ENCODE data around the gene CHRNB1.
"Not testable (repeated sequence)": the region's sequence is repeated elsewhere in the genome, so short reads cannot be mapped to it uniquely, and the experiment has no call there.

CHRNB1 gene

DNA sequence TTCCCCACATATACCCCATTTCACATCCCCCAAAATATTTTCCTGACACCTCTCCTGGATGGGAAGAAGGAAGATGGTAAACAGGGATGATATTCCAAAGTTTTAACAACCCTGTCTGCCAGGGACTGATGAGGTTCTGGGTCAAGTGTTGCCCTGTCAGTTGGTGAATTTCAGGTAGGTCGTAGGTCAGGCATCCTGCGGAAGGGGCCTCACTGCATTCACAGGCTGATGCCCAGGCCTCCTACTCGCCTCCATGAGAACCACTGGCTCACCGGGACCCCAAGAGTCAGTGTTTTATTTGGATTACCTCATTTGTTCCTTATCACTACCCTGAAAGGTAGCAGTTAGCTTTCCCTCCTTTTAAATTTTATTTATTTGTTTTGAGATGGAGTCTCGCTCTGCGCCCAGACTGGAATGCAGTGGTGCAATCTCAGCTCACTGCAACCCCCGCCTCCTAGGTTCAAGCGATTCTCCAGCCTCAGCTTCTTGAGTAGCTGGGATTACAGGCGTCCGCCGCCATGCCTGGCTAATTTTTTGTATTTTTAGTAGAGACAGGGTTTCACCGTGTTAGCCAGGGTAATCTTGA, 24.0 kb downstream of the CHRNB1 start:
- DNase-seq: no peak

DNA sequence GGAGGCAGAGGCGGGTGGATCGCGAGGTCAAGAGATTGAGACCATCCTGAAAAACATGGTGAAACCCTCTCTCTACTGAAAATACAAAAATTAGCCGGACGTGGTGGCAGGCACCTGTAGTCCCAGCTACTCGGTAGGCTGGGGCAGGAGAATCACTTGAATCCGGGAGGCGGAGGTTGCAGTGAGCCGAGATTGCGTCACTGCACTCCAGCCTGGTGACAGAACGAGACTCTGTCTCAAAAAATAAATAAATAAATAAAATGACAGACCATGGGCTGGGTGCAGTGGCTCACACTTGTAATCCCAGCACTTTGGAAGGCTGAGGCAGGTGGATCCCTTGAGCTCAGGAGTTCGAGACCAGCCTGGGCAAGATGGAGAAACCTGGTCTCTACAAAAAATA, 25.0 kb downstream of the CHRNB1 start:
- not testable (repeated sequence) for DNase-seq

DNA sequence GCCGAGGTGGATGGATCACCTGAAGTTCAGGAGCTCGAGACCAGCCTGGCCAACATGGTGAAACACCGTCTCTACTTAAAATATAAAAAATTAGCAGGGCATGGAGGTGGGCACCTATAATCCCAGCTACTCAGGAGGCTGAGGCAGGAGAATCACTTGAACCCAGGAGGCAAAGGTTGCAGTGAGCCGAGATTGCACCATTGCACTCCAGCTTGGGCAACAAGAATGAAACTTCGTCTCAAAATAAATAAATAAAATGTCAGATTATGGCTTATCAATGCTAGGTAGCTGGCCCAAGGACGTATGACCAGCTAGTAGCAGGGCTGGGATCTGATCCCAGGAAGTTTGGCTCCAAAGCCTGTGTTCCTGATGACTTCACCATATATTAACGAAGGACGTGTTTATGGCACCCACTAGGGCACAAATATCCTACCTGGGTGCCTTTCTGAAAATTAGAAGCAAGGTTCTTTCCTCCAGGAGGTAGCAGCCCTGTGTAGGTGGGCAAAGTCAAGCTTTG, 25.7 kb downstream of the CHRNB1 start:
- DNase-seq: not testable (repeated sequence)

DNA sequence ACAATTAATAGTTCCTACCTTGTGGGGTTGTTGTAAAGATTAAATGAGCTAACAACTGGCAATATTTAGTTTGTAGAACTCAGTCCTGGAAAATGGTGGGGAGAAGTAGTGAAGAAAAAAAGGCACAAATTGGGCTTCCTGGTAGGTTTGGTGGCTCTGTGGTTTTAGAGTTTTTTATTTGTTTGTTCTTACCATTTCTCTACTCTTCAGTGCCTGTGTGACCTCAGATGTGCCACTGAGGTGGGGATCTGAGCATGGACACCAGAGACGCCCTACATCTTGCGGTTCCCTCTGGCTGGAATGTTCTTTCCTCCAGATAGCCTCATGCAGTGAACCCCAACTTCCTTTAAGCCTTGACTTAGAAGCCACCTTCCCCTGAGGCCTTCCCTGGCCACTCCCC, 26.9 kb downstream of the CHRNB1 start:
- no peak for DNase-seq

DNA sequence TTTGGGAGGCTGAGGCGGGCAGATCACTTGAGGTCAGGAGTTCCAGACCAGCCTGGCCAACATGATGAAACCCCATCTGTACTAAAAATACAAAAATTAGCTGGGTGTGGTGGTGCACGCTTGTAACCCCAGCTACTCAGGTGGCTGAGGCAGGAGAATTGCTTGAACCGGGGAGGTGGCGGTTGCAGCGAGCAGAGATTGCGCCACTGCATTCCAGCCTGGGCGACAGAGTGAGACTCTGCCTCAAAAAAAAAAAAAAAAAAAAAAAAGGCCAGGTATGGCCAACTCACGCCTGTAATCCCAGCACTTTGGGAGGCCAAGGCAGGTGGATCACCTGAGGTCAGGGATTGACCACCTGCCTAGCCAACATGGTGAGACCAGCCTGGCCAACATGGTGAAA, 29.9 kb downstream of the CHRNB1 start:
- DNase-seq: not testable (repeated sequence)

DNA sequence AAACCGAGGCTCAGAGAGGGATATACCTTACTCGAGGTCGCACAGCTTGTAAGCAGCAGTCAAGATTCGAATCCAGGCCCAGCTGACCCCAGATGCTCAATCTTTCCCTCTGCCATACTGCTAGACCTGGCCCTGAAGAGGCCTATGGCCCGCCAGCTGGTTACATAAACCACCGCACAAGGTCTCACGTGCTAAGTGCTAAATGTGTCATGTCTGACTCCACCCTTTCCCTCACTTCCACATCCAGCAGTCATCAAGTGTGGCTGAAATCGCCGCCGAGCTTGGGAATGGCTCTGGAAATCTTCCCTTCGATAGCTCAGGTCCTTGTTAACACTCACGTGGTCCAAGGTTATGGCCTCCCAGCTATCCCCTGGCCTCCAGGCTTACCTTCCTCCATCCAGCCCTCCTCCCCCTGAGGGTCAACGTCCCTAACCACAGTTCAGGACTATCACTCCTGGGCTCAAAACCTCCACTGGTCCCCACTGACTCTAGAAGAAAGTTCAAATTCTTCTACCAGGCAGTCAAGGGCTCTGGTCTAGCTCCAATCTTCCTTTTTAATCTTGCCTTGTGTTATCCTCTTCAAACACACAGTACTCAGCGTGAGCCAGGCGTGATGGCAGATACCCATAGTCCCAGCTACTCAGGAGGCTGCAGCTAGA, 31.0 kb downstream of the CHRNB1 start:
- no peak for DNase-seq

DNA sequence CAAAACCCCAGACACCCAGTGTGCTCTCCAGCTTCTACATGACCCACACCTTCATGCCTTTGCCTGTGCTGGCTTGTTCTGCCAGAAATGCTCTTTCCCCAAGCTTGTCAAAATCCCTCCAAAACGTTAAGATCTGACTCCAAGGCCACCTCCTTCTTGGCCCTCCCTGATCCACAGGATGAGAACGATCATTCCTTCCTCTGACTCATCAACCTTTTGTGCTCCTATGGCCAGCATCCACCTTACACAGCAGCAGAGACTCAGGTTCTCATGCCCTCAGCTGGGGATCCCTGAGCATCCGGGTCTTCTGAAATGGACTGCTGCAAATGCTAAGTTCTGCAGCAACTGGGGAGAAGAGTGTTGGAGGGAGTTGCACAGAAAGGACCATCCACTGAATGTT, 31.6 kb downstream of the CHRNB1 start:
- peak; percentile 76 for DNase-seq

DNA sequence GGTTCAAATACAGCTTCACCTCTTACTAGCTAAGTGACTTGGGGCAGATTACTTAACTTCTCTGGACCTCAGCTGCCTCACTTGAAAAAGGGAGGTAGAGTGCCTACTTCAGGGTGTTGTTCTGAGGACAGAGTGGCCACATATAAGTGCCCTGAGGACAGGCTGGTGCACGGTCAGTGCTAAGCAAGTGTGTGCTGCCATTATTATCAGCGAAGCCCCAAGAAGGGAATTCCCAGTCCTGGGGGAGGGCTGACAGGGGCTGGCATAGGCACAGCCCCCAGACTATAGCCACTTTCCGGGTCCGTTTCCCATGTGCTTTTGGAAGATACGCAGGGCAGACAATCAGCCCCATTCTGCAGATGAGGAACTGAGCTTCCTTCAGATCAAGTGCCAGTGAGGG, 32.1 kb downstream of the CHRNB1 start:
- no peak for DNase-seq

DNA sequence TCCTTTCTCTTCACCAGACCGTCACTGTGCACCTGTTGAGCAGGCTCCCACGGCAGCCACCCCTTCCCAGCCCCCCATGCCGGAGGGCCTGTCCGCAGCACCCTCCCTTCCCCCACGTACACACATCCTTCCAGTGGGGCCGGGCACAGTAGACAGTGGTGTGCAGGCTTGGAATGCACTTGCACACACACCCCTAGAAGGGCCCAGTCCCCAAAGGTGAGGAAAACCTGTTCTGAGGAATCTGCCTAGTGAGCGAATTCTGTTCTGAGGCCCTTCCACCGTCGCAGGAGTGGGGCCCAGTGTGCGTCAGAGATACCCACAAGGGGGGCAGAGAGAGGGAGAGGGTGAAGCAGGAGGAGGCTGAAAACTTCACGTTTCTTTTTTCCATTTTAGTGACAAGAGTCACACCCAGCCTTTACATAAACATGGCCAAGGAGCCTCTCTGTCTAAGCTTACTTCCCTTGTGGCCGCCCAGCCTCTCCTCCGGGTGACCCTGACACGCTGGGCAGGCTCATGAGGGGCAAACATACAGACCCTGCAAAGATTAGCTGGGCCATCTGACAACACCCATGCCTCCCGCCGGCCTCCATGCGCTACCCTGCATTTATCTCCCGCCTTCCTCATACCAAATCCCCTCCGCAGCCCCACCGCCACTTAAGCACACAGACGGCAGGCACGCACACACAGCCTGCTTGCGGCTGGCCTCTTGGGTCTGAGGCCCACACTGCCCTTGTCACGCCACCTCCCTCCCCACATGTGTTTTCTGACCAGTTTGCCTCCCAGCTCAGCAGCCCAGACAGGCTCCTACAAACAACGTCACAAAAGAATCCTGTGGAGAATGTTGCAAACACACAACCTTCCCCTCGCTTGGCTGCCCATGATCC, 32.8 kb downstream of the CHRNB1 start:
- peak; percentile 74 for DNase-seq

DNA sequence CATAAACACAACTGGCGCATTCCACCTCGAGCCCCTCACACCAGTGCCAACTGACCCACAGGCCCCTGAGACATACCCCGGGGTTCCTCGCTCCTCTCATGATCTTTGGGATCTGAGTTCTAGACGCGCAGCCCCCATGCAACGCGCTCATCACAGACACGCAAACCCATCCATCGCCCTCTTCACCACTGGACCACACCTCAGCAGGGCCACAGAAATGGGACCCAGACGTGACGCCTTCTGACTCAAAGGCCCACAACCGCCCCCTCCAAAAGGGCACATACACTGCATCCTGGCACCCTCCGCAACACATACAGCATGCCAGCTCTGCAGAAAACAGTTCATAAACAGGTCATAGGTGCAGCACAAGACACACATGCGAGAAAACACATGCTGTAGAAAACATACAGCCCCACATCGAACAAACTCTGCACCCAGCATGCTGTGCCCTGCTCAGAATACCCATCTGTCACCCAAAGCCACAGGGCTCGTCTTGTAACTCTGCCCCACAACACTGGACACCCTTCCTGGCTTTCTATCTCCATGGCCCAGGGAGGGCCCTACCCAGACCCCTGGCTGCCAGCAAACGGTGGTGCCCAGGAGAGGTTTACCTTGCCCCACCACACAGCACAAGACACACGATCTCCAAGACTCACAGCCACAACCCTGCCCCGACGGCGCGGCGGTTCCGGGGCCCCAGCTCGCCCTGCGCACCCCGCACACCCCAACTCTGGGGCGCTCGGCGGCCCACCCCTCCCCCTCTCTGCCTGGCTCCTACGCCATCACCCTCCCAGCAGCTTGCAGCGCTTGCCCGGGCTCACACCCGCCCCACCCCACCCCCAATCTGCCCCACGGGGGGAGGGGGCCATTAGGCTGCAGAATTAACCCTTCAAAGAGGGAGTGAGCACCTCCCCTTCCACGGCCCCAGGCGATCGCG, 33.7 kb downstream of the CHRNB1 start:
- no peak for DNase-seq

DNA sequence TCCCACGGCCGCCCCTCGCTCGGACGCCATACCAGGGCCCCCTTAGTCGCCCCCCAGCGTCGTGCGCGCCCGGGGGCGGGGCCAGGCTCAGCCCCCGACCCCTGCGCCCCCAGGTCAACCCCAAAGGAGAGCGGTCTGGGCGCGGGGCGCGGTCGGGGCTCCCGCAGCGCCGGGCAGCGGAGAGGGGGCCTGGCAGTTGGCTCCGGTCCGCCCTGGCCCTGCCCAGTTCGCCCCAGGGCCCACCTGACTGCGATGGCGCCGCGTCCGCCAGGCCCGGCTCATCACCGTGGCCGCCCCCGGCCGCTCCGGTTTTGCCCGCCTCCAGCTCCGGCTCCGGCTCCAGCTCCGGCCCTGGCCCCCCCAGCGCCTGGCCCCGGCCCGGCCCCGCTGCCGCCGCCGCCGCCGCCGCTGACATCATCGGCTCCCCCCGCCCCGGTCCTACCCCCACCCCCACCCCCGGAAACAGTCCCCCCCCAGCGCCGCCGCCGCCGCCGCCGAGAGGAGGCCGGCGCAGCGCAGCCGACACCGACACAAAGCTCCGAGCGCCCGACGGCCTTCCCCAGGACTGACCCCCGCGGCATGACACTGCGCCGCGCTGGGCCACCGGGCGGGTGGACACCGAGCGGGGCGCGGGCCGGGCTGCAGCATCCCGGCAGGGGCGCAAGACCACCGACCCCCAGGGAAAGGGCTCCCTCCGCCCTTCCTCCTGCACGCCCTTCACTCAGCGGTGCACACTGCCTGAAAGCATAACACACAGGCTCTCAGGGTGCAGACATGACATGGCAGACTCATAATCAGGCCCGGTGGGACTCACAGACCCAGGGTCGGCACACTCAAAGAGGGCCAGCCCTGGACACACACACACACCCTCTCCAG, 34.6 kb downstream of the CHRNB1 start, which contains the start of gene ZBTB4:
TSS of gene ZBTB4 (minus strand) at position 419 of the 876 bp plus-strand sequence. CDS start 12,830 bp downstream, outside the sequence.
- peak; percentile 90 for DNase-seq

DNA sequence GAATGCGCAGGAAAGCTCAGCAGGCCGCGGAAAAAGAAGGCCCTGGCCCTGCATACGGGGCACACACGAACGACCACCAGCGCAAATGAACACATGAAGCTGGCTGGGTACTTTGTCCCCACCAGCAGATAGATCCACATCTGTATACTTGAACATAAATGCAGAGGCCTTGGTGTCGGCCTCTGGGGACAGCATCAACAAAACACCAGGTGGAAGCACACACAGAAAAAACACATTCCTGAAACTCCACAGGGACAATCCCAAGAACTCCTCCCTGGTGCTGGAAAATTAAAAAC, 35.2 kb downstream of the CHRNB1 start:
- DNase-seq: no peak

DNA sequence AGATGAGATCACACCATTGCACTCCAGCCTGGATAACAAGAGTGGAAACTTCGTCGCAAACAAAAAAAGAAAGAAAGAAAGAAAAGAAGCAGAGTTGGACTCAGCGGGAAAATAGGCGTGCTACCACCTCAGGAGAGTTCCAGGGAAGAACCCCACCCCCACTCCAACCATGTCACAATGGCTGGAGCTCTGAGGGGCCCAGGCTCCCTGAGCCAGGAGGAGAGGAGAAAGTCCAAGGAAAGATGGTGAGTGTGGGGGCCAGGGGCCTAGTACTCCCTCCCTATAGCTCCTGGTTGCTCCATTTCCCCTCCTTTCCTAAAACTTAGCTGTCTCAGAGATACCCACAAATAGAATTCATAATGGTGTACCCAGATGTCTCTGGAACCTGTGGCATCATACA, 36.4 kb downstream of the CHRNB1 start, which contains the start of gene SLC35G6:
TSS of gene SLC35G6 (plus strand) at position 172 of the 400 bp plus-strand sequence. CDS start at position 243, 71 bp downstream.
- not testable (repeated sequence) for DNase-seq

DNA sequence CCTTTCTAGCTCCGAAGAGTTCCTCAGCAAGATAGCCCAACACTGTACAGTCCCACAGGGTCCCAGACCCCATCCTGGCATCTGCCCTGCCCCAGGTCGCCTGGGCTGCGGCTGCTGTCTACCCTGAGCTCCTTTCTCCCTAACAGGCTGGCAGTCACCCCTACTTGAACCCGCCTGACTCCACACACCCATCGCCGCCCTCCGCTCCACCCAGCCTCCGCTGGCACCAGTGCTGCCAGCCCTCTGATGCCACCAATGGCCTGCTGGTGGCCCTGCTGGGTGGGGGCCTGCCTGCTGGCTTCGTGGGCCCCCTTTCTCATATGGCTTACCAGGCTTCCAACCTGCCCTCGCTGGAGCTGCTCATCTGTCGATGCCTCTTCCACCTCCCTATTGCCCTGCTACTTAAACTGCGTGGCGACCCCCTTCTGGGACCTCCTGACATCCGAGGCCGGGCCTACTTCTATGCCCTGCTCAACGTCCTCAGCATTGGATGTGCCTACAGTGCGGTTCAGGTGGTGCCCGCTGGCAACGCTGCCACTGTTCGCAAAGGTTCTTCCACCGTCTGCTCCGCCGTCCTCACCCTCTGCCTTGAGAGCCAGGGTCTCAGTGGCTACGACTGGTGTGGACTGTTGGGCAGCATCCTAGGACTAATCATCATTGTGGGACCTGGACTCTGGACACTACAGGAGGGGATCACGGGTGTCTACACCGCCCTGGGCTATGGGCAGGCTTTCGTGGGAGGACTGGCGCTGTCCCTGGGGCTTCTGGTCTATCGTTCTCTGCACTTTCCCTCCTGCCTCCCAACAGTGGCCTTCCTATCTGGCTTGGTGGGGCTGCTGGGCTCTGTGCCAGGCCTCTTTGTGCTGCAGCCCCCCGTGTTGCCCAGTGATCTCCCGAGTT, 37.2 kb downstream of the CHRNB1 start:
- not testable (repeated sequence) for DNase-seq

DNA sequence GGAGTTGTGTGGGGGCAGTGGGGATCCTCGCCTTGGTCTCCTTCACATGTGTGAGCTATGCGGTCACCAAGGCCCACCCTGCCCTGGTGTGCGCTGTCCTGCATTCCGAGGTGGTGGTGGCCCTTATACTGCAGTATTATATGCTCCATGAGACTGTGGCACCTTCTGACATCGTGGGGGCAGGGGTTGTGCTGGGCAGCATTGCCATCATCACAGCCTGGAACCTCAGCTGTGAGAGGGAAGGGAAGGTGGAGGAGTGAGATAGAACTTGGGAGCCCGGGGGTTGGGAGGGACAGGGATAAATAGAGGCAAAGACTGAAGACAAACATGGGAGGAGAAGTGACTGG, 37.9 kb downstream of the CHRNB1 start:
- not testable (repeated sequence) for DNase-seq

DNA sequence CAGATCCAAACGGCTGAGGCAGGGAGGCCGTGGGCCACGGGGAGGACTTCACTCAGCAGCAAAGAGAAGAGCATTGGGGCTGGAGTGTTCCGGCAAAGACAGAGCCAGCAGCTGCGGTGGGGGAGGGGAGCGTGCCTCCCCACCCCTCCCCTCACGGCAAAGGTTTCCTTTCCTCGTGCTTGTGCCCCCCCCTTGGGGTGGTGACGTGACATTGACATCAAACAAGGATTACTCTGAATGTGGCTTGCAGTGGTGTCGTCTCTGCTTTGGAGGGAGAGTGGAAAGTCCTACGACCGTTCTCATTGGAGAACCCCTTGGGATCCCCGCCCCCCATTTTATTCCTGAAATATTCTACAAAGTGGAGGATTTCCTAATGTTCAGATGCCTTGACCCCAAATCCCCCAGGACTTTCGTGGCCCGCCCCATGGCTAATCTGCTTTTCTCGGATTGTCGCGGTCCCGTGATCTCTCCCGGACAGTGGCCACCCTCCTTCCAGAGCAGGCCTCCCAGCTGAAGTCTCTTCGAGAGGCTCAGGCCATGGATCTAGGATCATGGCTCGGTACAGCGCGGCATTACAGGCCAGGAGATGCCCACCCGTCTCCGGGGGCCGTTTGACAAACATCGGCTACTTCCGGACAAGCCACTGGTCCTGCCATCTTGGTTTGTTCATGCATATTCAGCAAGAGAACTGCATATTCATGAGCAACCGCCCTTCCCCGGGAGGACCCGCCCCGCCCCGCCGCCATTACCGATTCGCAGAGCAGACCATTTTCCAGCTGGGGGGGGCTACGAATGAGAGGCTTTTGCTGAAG, 38.6 kb downstream of the CHRNB1 start:
- DNase-seq: peak; percentile 99

DNA sequence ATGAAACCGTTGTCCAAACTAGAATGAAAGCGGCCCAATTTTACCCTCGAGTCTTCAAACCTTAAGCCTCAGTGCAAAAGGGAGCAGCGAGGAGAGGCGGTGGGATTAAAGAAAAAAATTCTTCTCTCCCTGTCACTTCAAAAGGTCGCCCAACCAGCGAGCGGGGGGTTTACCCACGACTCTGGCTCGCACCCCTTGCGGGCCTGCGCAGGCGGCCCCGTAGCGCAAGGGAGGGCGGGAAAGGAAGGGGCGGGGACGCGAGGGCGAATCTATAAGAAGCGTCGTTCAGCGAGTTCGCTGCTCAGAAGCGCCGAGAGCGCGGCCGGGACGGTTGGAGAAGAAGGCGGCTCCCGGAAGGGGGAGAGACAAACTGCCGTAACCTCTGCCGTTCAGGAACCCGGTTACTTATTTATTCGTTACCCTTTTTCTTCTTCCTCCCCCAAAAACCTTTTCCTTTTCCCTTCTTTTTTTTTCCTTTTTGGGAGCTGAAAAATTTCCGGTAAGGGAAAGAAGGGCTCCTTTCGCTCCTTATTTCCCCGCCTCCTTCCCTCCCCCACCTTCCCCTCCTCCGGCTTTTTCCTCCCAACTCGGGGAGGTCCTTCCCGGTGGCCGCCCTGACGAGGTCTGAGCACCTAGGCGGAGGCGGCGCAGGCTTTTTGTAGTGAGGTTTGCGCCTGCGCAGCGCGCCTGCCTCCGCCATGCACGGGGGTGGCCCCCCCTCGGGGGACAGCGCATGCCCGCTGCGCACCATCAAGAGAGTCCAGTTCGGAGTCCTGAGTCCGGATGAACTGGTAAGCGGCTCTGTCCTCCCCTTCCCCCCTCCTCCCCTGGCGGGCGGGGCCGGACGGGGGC, 39.4 kb downstream of the CHRNB1 start, which contains the start of gene POLR2A:
TSS of gene POLR2A (plus strand) at position 300 of the 852 bp plus-strand sequence.
- peak; percentile 99 for DNase-seq

DNA sequence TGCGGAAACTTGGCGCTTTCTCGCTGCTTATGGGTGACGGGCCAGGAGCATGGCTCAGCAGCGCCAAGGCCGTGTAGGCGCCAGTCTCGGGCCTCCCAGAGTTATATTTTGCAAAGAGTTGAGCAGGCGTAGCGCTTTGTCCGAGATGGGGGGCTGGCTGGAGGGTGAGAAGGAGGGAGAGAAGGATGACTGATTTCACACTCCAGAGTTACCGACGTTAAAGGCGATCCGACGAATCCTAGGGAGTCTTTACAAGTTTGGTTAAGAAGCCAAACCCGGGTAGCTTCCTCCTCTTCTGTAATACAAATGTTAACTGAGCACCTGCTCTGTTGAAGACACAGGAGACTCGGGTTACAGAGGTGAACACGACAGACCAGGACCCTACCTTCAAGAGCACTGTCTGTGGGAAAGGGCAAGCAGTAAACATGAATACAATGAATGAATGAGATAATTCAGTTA, 40.1 kb downstream of the CHRNB1 start:
- no peak for DNase-seq
